22Rv1 (cell line): ENCODE data around the gene TMEM38B.
"Not testable (repeated sequence)": the region's sequence is repeated elsewhere in the genome, so short reads cannot be mapped to it uniquely, and the experiment has no call there.

Experiments used
- H3K27ac ChIP-seq: fragments of 450-650 bp; 2 replicates; pipeline ENCODE4 v1.5.1; 2017
- ZFX ChIP-seq: fragments of 450-650 bp; IDR thresholded peaks from 2 replicates; pipeline ENCODE4 v1.6.1; 2017; ENCODE audit warnings: antibody characterized with exemption, borderline replicate concordance
- TF ChIP-seq, protein P1 (sequence below): fragments of 450-650 bp; IDR thresholded peaks from 2 replicates; pipeline ENCODE4 v1.5.1; 2017; ENCODE audit warnings: mild to moderate bottlenecking

The TMEM38B gene

DNA sequence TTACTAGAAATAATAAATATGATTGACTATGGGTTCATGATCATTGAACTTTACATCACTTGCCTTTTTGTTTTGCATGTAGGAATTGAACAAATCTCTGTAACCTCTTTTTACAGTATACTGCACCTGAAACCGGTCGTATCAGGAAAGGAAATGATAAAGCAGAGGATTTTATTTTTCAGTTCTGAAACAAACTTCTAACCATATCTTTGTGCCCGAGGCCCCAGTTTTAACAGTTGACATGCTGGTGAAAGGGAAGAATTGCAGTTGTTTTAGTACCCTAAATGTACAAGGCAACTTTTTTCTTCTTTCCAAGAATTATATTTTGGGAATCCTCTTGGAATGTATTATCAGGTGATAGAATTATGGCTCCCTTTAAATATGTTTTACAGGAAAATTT, 27.8 kb downstream of the TMEM38B start:
- TF ChIP-seq, protein P1, sequence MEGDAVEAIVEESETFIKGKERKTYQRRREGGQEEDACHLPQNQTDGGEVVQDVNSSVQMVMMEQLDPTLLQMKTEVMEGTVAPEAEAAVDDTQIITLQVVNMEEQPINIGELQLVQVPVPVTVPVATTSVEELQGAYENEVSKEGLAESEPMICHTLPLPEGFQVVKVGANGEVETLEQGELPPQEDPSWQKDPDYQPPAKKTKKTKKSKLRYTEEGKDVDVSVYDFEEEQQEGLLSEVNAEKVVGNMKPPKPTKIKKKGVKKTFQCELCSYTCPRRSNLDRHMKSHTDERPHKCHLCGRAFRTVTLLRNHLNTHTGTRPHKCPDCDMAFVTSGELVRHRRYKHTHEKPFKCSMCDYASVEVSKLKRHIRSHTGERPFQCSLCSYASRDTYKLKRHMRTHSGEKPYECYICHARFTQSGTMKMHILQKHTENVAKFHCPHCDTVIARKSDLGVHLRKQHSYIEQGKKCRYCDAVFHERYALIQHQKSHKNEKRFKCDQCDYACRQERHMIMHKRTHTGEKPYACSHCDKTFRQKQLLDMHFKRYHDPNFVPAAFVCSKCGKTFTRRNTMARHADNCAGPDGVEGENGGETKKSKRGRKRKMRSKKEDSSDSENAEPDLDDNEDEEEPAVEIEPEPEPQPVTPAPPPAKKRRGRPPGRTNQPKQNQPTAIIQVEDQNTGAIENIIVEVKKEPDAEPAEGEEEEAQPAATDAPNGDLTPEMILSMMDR = no peak
- TF ChIP-seq ZFX = no peak
- no peak overlapping the region for H3K27ac ChIP-seq

DNA sequence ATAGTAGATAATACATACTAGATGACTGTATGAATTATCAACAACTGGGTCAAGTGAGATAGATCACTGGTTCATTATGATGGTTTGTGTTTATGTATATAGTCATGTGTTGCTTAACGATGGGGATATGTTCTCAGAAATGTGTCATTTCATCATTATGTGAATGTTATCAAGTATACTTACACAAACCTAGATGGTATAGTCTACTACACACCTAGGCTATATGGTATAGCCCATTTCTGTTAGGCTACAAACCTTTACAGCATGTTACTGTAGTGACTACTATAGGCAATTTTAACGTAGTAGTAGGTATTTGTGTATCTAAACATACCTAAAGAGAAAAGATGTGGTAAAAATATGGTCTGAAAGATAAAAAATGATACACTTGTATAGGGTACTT, 31.0 kb downstream of the TMEM38B start:
- H3K27ac ChIP-seq = no peak overlapping the region
- no peak for TF ChIP-seq ZFX
- TF ChIP-seq, protein P1 = no peak

DNA sequence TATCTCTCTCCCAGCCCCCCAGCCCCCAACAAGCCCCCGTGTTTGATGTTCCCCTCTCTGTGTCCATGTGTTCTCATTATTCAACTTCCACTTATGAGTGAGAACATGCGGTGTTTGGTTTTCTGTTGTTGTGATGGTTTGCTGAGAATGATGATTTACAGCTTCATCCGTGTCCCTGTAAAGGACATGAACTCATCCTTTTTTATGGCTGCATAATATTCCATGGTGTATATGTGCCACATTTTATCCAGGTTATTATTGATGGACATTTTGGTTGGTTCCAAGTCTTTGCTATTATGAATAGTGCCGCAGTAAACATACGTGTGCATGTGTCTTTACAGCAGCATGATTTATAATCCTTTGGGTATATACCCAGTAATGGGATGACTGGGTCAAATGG, 33.9 kb downstream of the TMEM38B start:
- not testable (repeated sequence) for H3K27ac ChIP-seq

DNA sequence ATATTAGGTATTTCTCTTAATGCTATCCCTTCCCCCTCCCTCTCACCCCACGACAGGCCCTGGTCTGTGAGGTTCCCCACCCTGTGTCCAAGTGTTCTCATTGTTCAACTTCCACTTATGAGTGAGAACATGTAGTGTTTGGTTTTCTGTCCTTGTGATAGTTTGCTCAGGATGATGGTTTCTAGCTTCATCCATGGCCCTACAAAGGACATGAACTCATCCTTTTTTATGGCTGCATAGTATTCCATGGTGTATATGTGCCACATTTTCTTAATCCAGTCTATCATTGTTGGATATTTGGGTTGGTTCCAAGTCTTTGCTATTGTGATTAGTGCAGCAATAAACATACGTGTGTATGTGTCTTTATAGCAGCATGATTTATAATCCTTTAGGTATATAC, 37.1 kb downstream of the TMEM38B start:
- not testable (repeated sequence) for H3K27ac ChIP-seq

DNA sequence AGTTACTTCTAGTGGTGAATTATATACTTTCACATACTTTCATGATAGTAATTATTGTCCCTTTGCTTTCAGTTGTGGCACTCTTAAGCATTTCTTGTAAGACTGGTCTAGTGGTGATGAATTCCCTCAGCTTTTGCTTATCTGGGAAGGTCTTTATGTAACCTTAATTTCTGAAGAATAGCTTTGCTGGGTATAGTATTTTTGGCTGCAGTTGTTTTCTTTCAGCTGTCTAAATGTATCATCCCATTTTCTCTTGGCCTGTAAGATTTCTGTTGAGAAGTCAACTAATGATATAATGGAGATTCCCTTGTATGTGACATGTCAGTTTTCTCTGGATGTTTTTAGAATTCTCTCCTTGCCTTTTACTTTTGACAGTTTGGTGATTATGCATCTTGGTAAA, 41.0 kb downstream of the TMEM38B start:
- H3K27ac ChIP-seq = no peak overlapping the region
- no peak for TF ChIP-seq ZFX
- TF ChIP-seq, protein P1 = no peak

DNA sequence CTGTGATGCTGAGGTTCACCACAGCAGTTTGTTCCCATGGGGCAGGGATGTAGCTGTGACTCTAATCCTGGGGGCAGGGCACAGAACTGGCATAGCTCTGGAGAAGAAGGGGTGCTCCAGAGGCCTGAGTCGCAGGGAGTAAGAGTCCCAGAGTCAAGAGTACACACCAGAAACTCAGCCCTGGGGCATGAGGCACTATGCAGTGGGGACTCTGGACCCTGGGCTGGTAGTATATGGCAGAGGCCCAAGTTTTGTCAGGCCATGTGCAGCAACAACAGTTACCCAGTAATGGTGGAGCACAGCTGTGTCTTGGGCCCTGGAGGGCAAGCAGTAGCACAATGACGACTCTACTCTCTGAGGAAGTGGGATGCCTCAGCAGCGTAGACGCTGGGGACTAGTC, 42.9 kb downstream of the TMEM38B start:
- no peak overlapping the region for H3K27ac ChIP-seq
- TF ChIP-seq ZFX = no peak

DNA sequence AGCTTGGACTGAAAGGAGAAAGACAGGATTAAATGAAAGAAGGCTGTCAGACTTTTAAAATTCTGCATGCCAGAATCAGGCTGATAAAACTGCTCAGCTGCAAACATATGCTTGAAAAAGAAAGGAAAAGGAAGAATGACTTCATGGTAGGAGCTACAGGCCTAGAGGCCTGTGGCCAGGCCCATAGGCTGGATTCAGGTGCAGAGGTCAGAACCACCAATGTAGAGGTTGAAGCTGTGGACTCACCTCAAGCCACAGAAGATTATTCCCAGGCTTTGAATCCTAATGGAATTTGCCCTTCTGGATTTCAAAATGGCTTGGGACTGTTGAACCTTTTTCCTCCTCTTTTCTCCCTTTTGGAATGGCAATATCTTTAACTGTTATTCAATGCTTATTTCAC, 47.7 kb downstream of the TMEM38B start:
- H3K27ac ChIP-seq = no peak overlapping the region
- TF ChIP-seq ZFX = no peak
- TF ChIP-seq, protein P1 = no peak

DNA sequence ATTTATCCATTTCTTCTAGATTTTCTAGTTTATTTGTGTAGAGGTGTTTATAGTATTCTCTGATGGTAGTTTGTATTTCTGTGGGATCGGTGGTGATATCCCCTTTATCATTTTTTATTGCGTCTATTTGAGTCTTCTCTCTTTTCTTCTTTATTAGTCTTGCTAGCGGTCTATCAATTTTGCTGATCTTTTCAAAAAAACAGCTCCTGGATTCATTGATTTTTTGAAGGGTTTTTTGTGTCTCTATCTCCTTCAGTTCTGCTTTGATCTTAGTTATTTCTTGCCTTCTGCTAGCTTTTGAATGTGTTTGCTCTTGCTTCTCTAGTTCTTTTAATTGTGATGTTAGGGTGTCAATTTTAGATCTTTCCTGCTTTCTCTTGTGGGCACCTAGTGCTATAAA, 53.0 kb downstream of the TMEM38B start:
- not testable (repeated sequence) for H3K27ac ChIP-seq

DNA sequence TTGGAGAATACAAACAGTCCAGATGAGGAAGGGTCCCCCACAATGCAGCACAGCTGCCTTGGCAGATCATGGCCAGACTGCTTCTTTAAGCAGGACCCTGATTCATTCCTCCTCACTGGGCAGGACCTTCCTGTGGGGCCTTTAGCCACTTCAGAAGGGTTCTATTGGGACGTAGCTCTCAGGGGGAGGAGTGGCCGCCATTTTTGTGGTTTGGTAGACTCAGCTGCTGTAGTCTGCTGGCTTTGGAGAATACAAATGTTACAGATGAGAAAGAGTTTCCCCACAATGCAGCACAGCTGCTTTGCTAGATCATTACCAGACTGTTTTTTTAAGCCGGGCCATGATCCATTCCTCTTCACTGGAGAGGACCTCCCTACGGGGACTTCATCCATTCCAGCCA, 57.4 kb downstream of the TMEM38B start:
- no peak for TF ChIP-seq ZFX
- TF ChIP-seq, protein P1 = no peak

More for the DNA sequence above, 57.4 kb downstream of the TMEM38B start:
- H3K27ac ChIP-seq = no peak overlapping the region
